Esophagus squamous epithelium (tissue), 4 donors: ENCODE results near the gene TTC3.

Source experiments
- CTCF ChIP-seq, 6 experiments: fragments of 450-650 bp in 4 of 6; fragments of 200-600 bp in 2 of 6; sonication (generic) in 2 of 6; IDR thresholded peaks; one replicate each; pipeline ENCODE4 v1.5.1; 2016 to 2019; ENCODE audit warnings: antibody characterized with exemption in 6 of 6, mild to moderate bottlenecking in 4 of 6, moderate library complexity in 4 of 6
- POLR2A ChIP-seq, 4 donors: fragments of 450-650 bp; IDR thresholded peaks; one replicate each; pipeline ENCODE4 v1.6.1; 2017; ENCODE audit warnings: antibody characterized with exemption in 4 of 4, mild to moderate bottlenecking in 4 of 4, moderate library complexity in 3 of 4

- no peak for TF ChIP-seq CTCF (IDR thresholded peaks at IDR 0.05)
- TF ChIP-seq POLR2A (IDR thresholded peaks at IDR 0.05), result no peak
Observed at GRCh38 chr21:37197746-37198145, 124.7 kb downstream of the TTC3 start.
